ENCODE results near the gene CXorf58. TPM values are rescaled to one million over a fixed set of nuclear protein-coding genes. Genes with fewer than 3 reads are reported as not detected.

Gene CXorf58
- total RNA-seq, 1 experiment from 2014 or later = 0.71 TPM

DNA sequence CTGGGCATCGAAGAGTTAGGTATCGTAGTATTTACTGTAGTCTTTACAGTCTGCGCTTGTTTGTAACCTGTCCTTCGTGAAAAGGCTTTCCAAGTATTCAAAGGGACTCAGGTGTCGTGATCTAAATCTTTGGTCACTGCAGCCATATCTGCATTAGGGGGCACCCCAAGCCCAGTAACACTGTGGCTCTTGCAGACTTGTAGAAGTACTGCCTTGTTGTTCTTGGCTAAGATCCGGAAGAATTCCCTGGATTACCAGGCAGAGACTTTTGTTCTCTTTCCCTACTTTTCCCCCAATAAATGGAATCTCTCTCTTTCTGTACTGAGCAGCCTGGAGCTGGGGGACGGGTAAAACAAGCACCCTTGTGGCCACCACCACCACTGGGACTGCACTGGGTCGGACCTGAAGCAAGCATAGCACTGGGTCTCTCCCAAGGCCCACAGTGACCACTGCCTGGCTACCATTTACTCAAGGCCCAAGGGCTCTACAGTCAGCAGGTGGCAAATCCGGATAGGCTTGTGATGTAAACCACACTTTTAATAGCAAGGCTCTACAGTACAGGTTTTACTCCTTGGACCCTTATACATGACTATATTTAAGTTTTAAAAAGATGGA is 12.0 kb downstream of the CXorf58 start:
- Histone ChIP-seq H3K27me3 (no peaks in the 10 kb centered on the region), H3K27ac (no peak overlapping the region), H3K4me1 (no peaks in the 10 kb centered on the region), H3K9me3 (replicated peaks) (no peaks in the 10 kb centered on the region), H3K4me3 (no peak overlapping the region), H3K36me3 (no peaks in the 10 kb centered on the region)
- DNase-seq = no peak

DNA sequence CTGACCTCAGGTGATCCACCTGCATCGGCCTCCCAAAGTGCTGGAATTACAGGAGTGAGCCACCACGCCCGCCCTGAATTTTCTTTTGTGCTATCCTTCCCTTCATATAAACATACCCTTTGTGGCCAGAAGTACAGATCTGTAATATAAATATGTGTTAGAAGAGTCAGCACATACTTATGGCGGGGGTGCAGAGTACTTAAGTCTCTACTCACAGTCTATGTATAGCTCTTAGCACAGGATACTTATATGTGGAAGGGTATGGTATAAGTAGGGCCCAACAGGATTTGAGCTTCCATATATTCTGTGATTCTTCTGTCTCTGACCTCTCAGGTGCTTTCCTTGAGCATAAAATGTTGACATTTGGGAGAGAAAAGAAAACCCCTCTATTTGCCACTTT is 18.2 kb downstream of the CXorf58 start:
- Histone ChIP-seq H3K36me3 (no peaks in the 10 kb centered on the region), H3K27ac (no peak overlapping the region), H3K9me3 (replicated peaks) (no peaks in the 10 kb centered on the region), H3K4me1 (no peaks in the 10 kb centered on the region), H3K4me3 (no peak overlapping the region), H3K27me3 (no peaks in the 10 kb centered on the region)
- no peak for DNase-seq

GRCh38 chrX:23930894-23931604 is 23.2 kb downstream of the CXorf58 start:
- Histone ChIP-seq H3K27me3 (no peaks in the 10 kb centered on the region), H3K4me3 (no peak overlapping the region), H3K27ac (no peak overlapping the region), H3K9me3 (replicated peaks) (no peaks in the 10 kb centered on the region), H3K4me1 (no peaks in the 10 kb centered on the region), H3K36me3 (no peaks in the 10 kb centered on the region)
- no peak for DNase-seq

GRCh38 chrX:23932046-23932445 is 24.2 kb downstream of the CXorf58 start:
- H3K4me3 ChIP-seq = no peak overlapping the region
- DNase-seq = no peak
- H3K9me3 ChIP-seq (replicated peaks) = no peaks in the 10 kb centered on the region
- H3K27me3 ChIP-seq = no peaks in the 10 kb centered on the region
- H3K36me3 ChIP-seq = no peaks in the 10 kb centered on the region
- H3K27ac ChIP-seq = no peak overlapping the region
- H3K4me1 ChIP-seq = no peaks in the 10 kb centered on the region

- Histone ChIP-seq H3K4me1 (no peaks in the 10 kb centered on the region), H3K27me3 (no peaks in the 10 kb centered on the region), H3K36me3 (no peaks in the 10 kb centered on the region), H3K4me3 (no peak overlapping the region), H3K9me3 (replicated peaks) (no peaks in the 10 kb centered on the region), H3K27ac (no peak overlapping the region)
- DNase-seq = no peak
These were observed 27.3 kb downstream of the CXorf58 start for GRCh38 chrX:23935106-23935505.

GRCh38 chrX:23936180-23936579 is 28.4 kb downstream of the CXorf58 start:
- no peak overlapping the region for H3K4me3 ChIP-seq
- no peaks in the 10 kb centered on the region for H3K27me3 ChIP-seq
- H3K4me1 ChIP-seq = no peaks in the 10 kb centered on the region
- H3K9me3 ChIP-seq (replicated peaks) = no peaks in the 10 kb centered on the region
- no peaks in the 10 kb centered on the region for H3K36me3 ChIP-seq
- DNase-seq = no peak
- H3K27ac ChIP-seq = no peak overlapping the region

DNA sequence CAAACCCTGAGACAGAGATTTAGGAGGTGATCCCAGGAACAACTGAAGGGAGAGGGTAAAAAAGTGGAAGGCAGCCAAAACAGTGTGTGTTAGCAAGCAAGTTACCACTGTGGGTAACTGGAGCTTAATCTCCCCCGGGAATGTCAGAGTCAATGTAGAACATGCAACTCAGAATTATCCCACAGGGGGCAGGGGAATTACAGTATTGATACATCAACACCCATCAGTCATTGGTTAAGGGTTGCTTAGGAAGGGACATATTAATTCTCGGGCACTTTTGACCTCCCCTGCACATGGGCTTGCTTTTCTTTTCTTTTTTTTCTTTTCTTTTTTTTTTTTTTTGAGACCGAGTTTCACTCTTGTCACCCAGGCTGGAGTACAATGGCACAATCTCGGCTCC is 29.3 kb downstream of the CXorf58 start:
- no peak overlapping the region for H3K27ac ChIP-seq
- no peaks in the 10 kb centered on the region for H3K9me3 ChIP-seq (replicated peaks)
- H3K4me1 ChIP-seq = no peaks in the 10 kb centered on the region
- H3K27me3 ChIP-seq = no peaks in the 10 kb centered on the region
- no peak overlapping the region for H3K4me3 ChIP-seq
- peak; percentile 26 to 45 for DNase-seq
- no peaks in the 10 kb centered on the region for H3K36me3 ChIP-seq

GRCh38 chrX:23938690-23939089 is 30.9 kb downstream of the CXorf58 start:
- H3K9me3 ChIP-seq (replicated peaks) = no peaks in the 10 kb centered on the region
- DNase-seq = no peak
- no peaks in the 10 kb centered on the region for H3K36me3 ChIP-seq
- no peaks in the 10 kb centered on the region for H3K4me1 ChIP-seq
- no peaks in the 10 kb centered on the region for H3K27me3 ChIP-seq
- H3K27ac ChIP-seq = no peak overlapping the region
- H3K4me3 ChIP-seq = no peak overlapping the region

GRCh38 chrX:23939203-23939602 is 31.4 kb downstream of the CXorf58 start:
- Histone ChIP-seq H3K36me3 (no peaks in the 10 kb centered on the region), H3K4me3 (no peak overlapping the region), H3K27ac (no peak overlapping the region), H3K9me3 (replicated peaks) (no peaks in the 10 kb centered on the region), H3K4me1 (no peaks in the 10 kb centered on the region), H3K27me3 (no peaks in the 10 kb centered on the region)
- DNase-seq = no peak

- H3K4me1 ChIP-seq = no peaks in the 10 kb centered on the region
- H3K27me3 ChIP-seq = no peaks in the 10 kb centered on the region
- no peak overlapping the region for H3K4me3 ChIP-seq
- H3K9me3 ChIP-seq (replicated peaks) = no peaks in the 10 kb centered on the region
- no peaks in the 10 kb centered on the region for H3K36me3 ChIP-seq
- H3K27ac ChIP-seq = no peak overlapping the region
- no peak for DNase-seq
These were observed 36.4 kb downstream of the CXorf58 start for GRCh38 chrX:23944234-23944633.

DNA sequence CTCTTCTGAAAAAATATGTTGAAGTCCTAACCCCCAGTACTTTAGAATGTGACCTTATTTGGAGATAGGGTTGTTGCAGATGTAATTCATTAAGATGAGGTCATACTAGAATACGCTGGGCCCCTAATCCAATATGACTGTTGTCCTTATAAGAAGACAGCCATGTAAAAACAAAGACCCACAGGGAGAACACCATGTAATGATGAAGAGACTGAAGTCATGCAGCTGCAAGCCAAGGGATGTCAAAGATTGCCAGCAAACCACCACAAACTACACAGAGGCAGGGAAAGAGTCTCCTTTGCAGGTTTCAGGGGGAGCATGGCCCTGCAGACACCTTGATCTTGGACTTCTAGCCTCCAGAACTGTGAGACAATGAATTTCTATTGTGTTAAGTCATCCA is 37.4 kb downstream of the CXorf58 start:
- DNase-seq = no peak
- Histone ChIP-seq H3K27ac (no peak overlapping the region), H3K36me3 (no peaks in the 10 kb centered on the region), H3K4me3 (no peak overlapping the region), H3K9me3 (replicated peaks) (no peaks in the 10 kb centered on the region), H3K27me3 (no peaks in the 10 kb centered on the region), H3K4me1 (no peaks in the 10 kb centered on the region)

GRCh38 chrX:23952391-23952790 is 44.6 kb downstream of the CXorf58 start:
- Histone ChIP-seq H3K4me3 (no peak overlapping the region), H3K27me3 (no peaks in the 10 kb centered on the region), H3K4me1 (no peaks in the 10 kb centered on the region), H3K36me3 (no peaks in the 10 kb centered on the region), H3K9me3 (replicated peaks) (no peaks in the 10 kb centered on the region), H3K27ac (no peak overlapping the region)
- DNase-seq = no peak

DNA sequence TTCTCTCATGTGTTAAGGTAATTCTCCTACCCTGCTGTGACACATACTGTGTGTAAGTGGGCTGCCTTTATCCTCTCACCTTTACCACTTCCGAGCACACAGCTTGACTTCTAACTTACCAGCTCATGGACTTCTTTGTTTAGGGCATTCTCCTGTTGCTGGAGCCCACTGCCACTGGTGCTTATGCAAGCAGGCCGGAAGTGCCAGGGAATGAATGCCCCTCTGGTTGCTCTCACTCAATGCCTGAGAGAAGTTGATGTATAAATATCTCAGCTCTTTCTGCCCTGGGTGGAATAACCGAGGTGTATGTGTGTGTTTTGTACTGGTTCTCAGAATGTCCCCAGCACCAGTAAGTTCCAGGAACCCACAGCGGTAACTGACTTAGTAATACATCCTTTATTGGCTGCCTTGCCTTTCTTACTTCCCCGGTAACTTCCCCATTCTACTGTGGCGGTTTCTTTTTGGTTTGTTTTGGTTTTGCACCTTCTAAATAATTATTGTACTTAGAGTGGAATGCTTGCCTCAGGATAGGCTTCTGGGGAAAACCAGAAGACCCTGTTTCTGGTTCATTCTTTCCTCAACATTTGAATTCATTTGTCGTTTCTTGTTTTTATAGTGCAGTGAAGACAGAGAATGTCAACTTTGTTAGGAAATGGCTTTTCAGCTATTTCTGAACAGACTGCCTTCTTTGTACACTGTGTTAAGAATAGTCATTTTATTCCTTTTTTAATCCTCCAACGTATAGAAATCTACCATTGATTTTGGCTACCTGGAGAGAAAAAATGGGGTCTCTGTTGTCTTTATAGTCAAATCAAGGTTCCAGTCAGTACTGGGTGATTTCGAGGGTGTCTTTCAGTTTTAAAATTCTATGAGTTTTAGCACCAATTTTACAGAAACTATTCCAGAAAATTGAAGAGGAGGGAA is 45.4 kb downstream of the CXorf58 start:
- Histone ChIP-seq H3K27ac (no peak overlapping the region), H3K4me3 (no peak overlapping the region), H3K4me1 (no peaks in the 10 kb centered on the region), H3K27me3 (no peaks in the 10 kb centered on the region), H3K9me3 (replicated peaks) (no peaks in the 10 kb centered on the region), H3K36me3 (no peaks in the 10 kb centered on the region)
- DNase-seq = peak in 1 of 2 experiments; percentile 2

GRCh38 chrX:23953908-23954269 is 46.1 kb downstream of the CXorf58 start:
- no peak for DNase-seq
- Histone ChIP-seq H3K4me3 (no peak overlapping the region), H3K4me1 (no peaks in the 10 kb centered on the region), H3K9me3 (replicated peaks) (no peaks in the 10 kb centered on the region), H3K27ac (no peak overlapping the region), H3K36me3 (no peaks in the 10 kb centered on the region), H3K27me3 (no peaks in the 10 kb centered on the region)

GRCh38 chrX:23954396-23954795 is 46.6 kb downstream of the CXorf58 start:
- Histone ChIP-seq H3K27me3 (no peaks in the 10 kb centered on the region), H3K9me3 (replicated peaks) (no peaks in the 10 kb centered on the region), H3K27ac (no peak overlapping the region), H3K4me1 (no peaks in the 10 kb centered on the region), H3K4me3 (no peak overlapping the region), H3K36me3 (no peaks in the 10 kb centered on the region)
- no peak for DNase-seq
